CD4-positive, CD25-positive, alpha-beta regulatory T cell (primary cell): ENCODE measurements around the gene CAST. TPM values are rescaled to one million over a fixed set of nuclear protein-coding genes. Genes with fewer than 3 reads are reported as not detected.
A peak's percentile ranks its signal among the peaks of the same experiment; 100 is the strongest.

ENCODE experiments used
- ATAC-seq, 2 donors: fragments of 150-1000 bp; cut with Tn5 transposase; one replicate each; pipeline ENCODE4 v1.10.0; 2021; ENCODE audit warnings: low read depth in 2 of 2, moderate number of reproducible peaks in 2 of 2, moderate library complexity in 1 of 2
- DNase-seq, 3 donors: peaks; one replicate each; pipeline versions ENCODE4 v3.0.0 to v3.0.0-alpha.2; 2012 to 2022; ENCODE audit warnings: mixed read lengths in 1 of 3
- H3K27ac ChIP-seq: one replicate; pipeline ENCODE4 v1.7.0; 2013; ENCODE audit warnings: mild to moderate bottlenecking, low read length; ENCODE audit not compliant: insufficient read depth, poor library complexity, severe bottlenecking
- H3K27me3 ChIP-seq: one replicate; pipeline ENCODE4 v1.7.0; 2013; ENCODE audit warnings: low read length; ENCODE audit not compliant: control insufficient read depth, insufficient read depth
- H3K36me3 ChIP-seq: one replicate; pipeline ENCODE4 v1.7.0; 2013; ENCODE audit warnings: mild to moderate bottlenecking, low read length, moderate library complexity; ENCODE audit not compliant: control insufficient read depth, insufficient read depth
- H3K4me1 ChIP-seq: 2 replicates; pipeline ENCODE4 v1.7.0; 2013; ENCODE audit warnings: mild to moderate bottlenecking, low read length; ENCODE audit not compliant: insufficient read depth, control insufficient read depth, poor library complexity, severe bottlenecking
- H3K4me3 ChIP-seq: one replicate; pipeline ENCODE4 v1.7.0; 2013; ENCODE audit warnings: low read depth, mild to moderate bottlenecking, low read length, moderate library complexity
- H3K9me3 ChIP-seq, 2 experiments: 1 replicate in 1 of 2; 2 replicates in 1 of 2; pipeline ENCODE4 v1.7.0; 2013; ENCODE audit warnings: low read length in 2 of 2, mild to moderate bottlenecking in 1 of 2, moderate library complexity in 1 of 2; ENCODE audit not compliant: control insufficient read depth in 2 of 2
- H3K27ac Mint-ChIP-seq, 3 donors: one replicate each; pipeline ENCODE4 v1.8.0; 2020 to 2022; ENCODE audit warnings: mild to moderate bottlenecking in 3 of 3, mixed read lengths in 3 of 3, moderate library complexity in 2 of 3
- H3K27me3 Mint-ChIP-seq: one replicate; pipeline ENCODE4 v1.8.0; 2022; ENCODE audit warnings: mild to moderate bottlenecking, mixed read lengths
- H3K36me3 Mint-ChIP-seq: one replicate; pipeline ENCODE4 v1.8.0; 2020; ENCODE audit warnings: mixed read lengths
- H3K4me1 Mint-ChIP-seq, 4 donors: one replicate each; pipeline ENCODE4 v1.8.0; 2020 to 2022; ENCODE audit warnings: mixed read lengths in 4 of 4, mild to moderate bottlenecking in 1 of 4
- H3K4me3 Mint-ChIP-seq, 4 donors: one replicate each; pipeline ENCODE4 v1.8.0; 2020 to 2022; ENCODE audit warnings: mild to moderate bottlenecking in 4 of 4, mixed read lengths in 4 of 4, moderate library complexity in 3 of 4
- H3K9me3 Mint-ChIP-seq, 7 donors: one replicate each; pipeline ENCODE4 v1.8.0; 2020 to 2022; ENCODE audit warnings: mixed read lengths in 7 of 7, mild to moderate bottlenecking in 3 of 7, moderate library complexity in 2 of 7
- polyA plus RNA-seq, 4 donors: library from polyadenylated mRNA; unstranded; fragments of 300-500 nt; fragmentation: Illumina TruSeq; gene quantifications; one replicate each; pipeline ENCODE4 v1.2.3, GENCODE V29; 2021
- total RNA-seq: library from RNA; stranded (reverse); gene quantifications from one replicate; pipeline ENCODE4 v1.2.3, GENCODE V29; 2022

The CAST gene
- total and polyA plus RNA-seq, 5 donors from 2014 or later = 37.8 to 374 (median 48.2) TPM

- H3K4me3 Mint-ChIP-seq = peak overlapping the region; percentile 92 to 99 (median 97)
- peaks cover 45 to 87% (median 54%) of the 10 kb centered on the region in 4 donors for H3K4me1 Mint-ChIP-seq
- Histone ChIP-seq H3K4me3 (peak overlapping the region; percentile 90), H3K27ac (peak overlapping the region; percentile 94), H3K27me3 (no peaks in the 10 kb centered on the region), H3K4me1 (peaks cover 55% of the 10 kb centered on the region), H3K9me3 (no peaks in the 10 kb centered on the region), H3K36me3 (peaks cover 15% of the 10 kb centered on the region)
- H3K9me3 Mint-ChIP-seq = peaks cover 0 to 4% (median 0%) of the 10 kb centered on the region in 7 donors
- H3K27me3 Mint-ChIP-seq = peaks cover 6% of the 10 kb centered on the region
- peak overlapping the region; percentile 93 to 98 (median 98) for H3K27ac Mint-ChIP-seq
- H3K36me3 Mint-ChIP-seq = peaks cover 16% of the 10 kb centered on the region
- DNase-seq (peak in 1 of 3 donors; percentile 60), ATAC-seq (peak; percentile 1 to 3)
These were observed 145.0 kb downstream of the CAST start for GRCh38 chr5:96807075-96807654.

- Mint-ChIP-seq H3K36me3 (peaks cover 5% of the 10 kb centered on the region), H3K27ac (peak overlapping the region; percentile 99 to 100 (median 99)), H3K27me3 (peaks cover 6% of the 10 kb centered on the region), H3K4me3 (peak overlapping the region; percentile 92 to 99 (median 96)), H3K9me3 (peaks cover 0 to 4% (median 0%) of the 10 kb centered on the region in 7 donors), H3K4me1 (peaks cover 37 to 84% (median 46%) of the 10 kb centered on the region in 4 donors)
- H3K27ac ChIP-seq = peak overlapping the region; percentile 94
- H3K4me3 ChIP-seq = peak overlapping the region; percentile 70
- H3K36me3 ChIP-seq = peaks cover 5% of the 10 kb centered on the region
- H3K27me3 ChIP-seq = no peaks in the 10 kb centered on the region
- H3K4me1 ChIP-seq = peaks cover 44% of the 10 kb centered on the region
- ATAC-seq (no peak), DNase-seq (no peak)
- H3K9me3 ChIP-seq = no peaks in the 10 kb centered on the region
These were observed 146.3 kb downstream of the CAST start for GRCh38 chr5:96808541-96808828.

- ATAC-seq (no peak), DNase-seq (no peak)
- H3K4me3 ChIP-seq = peak overlapping the region; percentile 70
- Mint-ChIP-seq H3K4me1 (peaks cover 32 to 80% (median 42%) of the 10 kb centered on the region in 4 donors), H3K9me3 (peaks cover 0 to 4% (median 0%) of the 10 kb centered on the region in 7 donors), H3K27ac (peak overlapping the region; percentile 99 to 100 (median 99)), H3K36me3 (no peaks in the 10 kb centered on the region), H3K27me3 (peaks cover 6% of the 10 kb centered on the region), H3K4me3 (peak overlapping the region; percentile 92 to 99 (median 96))
- peak overlapping the region; percentile 94 for H3K27ac ChIP-seq
- H3K27me3 ChIP-seq = no peaks in the 10 kb centered on the region
- H3K9me3 ChIP-seq = no peaks in the 10 kb centered on the region
- peaks cover 4% of the 10 kb centered on the region for H3K36me3 ChIP-seq
- peaks cover 39% of the 10 kb centered on the region for H3K4me1 ChIP-seq
These were observed 146.8 kb downstream of the CAST start for GRCh38 chr5:96808868-96809558.

- no peak overlapping the region for H3K27ac ChIP-seq
- no peak overlapping the region for H3K4me3 ChIP-seq
- DNase-seq (no peak), ATAC-seq (no peak)
- H3K36me3 Mint-ChIP-seq = no peaks in the 10 kb centered on the region
- peaks cover 32% of the 10 kb centered on the region for H3K4me1 ChIP-seq
- peaks cover 6% of the 10 kb centered on the region for H3K27me3 Mint-ChIP-seq
- no peaks in the 10 kb centered on the region for H3K9me3 ChIP-seq
- H3K9me3 Mint-ChIP-seq = peaks cover 0 to 4% (median 0%) of the 10 kb centered on the region in 7 donors
- peak overlapping the region; percentile 1 to 99 (median 76) for H3K27ac Mint-ChIP-seq
- no peaks in the 10 kb centered on the region for H3K27me3 ChIP-seq
- H3K4me3 Mint-ChIP-seq = peak overlapping the region in 3 of 4 donors; percentile 10 to 69 (median 48)
- H3K36me3 ChIP-seq = no peaks in the 10 kb centered on the region
- peaks cover 29 to 79% (median 42%) of the 10 kb centered on the region in 4 donors for H3K4me1 Mint-ChIP-seq
These were observed 147.7 kb downstream of the CAST start for GRCh38 chr5:96809921-96810320.

- no peak for ATAC-seq
- H3K27me3 ChIP-seq = no peaks in the 10 kb centered on the region
- H3K4me3 ChIP-seq = no peak overlapping the region
- Mint-ChIP-seq H3K36me3 (no peaks in the 10 kb centered on the region), H3K4me3 (peak overlapping the region in 1 of 4 donors; percentile 6), H3K27ac (peak overlapping the region in 2 of 3 donors; percentile 38 to 53), H3K4me1 (peaks cover 26 to 86% (median 40%) of the 10 kb centered on the region in 4 donors), H3K9me3 (peaks cover 0 to 2% (median 0%) of the 10 kb centered on the region in 7 donors), H3K27me3 (peaks cover 3% of the 10 kb centered on the region)
- H3K27ac ChIP-seq = no peak overlapping the region
- no peak for DNase-seq
- peaks cover 38% of the 10 kb centered on the region for H3K4me1 ChIP-seq
- no peaks in the 10 kb centered on the region for H3K9me3 ChIP-seq
- H3K36me3 ChIP-seq = no peaks in the 10 kb centered on the region
These were observed 150.7 kb downstream of the CAST start for GRCh38 chr5:96812851-96813250.

- peak overlapping the region in 1 of 4 donors; percentile 14 for H3K4me3 Mint-ChIP-seq
- no peak overlapping the region for H3K4me3 ChIP-seq
These were observed 151.9 kb downstream of the CAST start for GRCh38 chr5:96814041-96814440.

GRCh38 chr5:96816411-96816939, 154.3 kb downstream of the CAST start:
- Histone ChIP-seq H3K27me3 (no peaks in the 10 kb centered on the region), H3K9me3 (no peaks in the 10 kb centered on the region), H3K27ac (peak overlapping the region; percentile 75), H3K36me3 (no peaks in the 10 kb centered on the region), H3K4me1 (peaks cover 38% of the 10 kb centered on the region), H3K4me3 (peak overlapping the region; percentile 90)
- Mint-ChIP-seq H3K9me3 (no peaks in the 10 kb centered on the region), H3K27me3 (no peaks in the 10 kb centered on the region), H3K36me3 (no peaks in the 10 kb centered on the region), H3K27ac (peak overlapping the region; percentile 97 to 99 (median 98)), H3K4me3 (peak overlapping the region; percentile 78 to 90 (median 80)), H3K4me1 (peaks cover 33 to 78% (median 35%) of the 10 kb centered on the region in 4 donors)
- ATAC-seq (peak; percentile 86 to 92), DNase-seq (peak; percentile 50 to 90 (median 77))

More at GRCh38 chr5:96814041-96814440, 151.9 kb downstream of the CAST start:
- no peaks in the 10 kb centered on the region for H3K27me3 Mint-ChIP-seq
- peaks cover 29 to 81% (median 35%) of the 10 kb centered on the region in 4 donors for H3K4me1 Mint-ChIP-seq
- no peak for ATAC-seq
- H3K4me1 ChIP-seq = peaks cover 38% of the 10 kb centered on the region
- no peaks in the 10 kb centered on the region for H3K9me3 Mint-ChIP-seq
- H3K27ac Mint-ChIP-seq = peak overlapping the region; percentile 27 to 96 (median 59)
- H3K27me3 ChIP-seq = no peaks in the 10 kb centered on the region
- no peak for DNase-seq
- no peaks in the 10 kb centered on the region for H3K36me3 Mint-ChIP-seq
- no peak overlapping the region for H3K27ac ChIP-seq
- H3K9me3 ChIP-seq = no peaks in the 10 kb centered on the region
- no peaks in the 10 kb centered on the region for H3K36me3 ChIP-seq
